K562 (cell line): ENCODE measurements around the gene TENT4A. TPM values are rescaled to one million over a fixed set of nuclear protein-coding genes. Genes with fewer than 3 reads are reported as not detected.
A peak's percentile ranks its signal among the peaks of the same experiment; 100 is the strongest.

Source experiments
- ATAC-seq: fragments of 200-7000 bp; cut with Tn5 transposase; 3 replicates; pipeline ENCODE4 v1.9.1; 2020; ENCODE audit warnings: moderate library complexity
- BruUV-seq: library from RNA; stranded (reverse); fragments of 400-500 nt; replicated peaks from 2 replicates; lab custom pipeline; 2021; lab: Mats Ljungman, UMichigan
- CTCF ChIA-PET: fragments of 300-600 bp; formaldehyde crosslinking; extraction: SDS; loops from one replicate; lab custom pipeline; 2021; ENCODE audit warnings: low intra/inter-chr PET ratio; lab: Yijun Ruan, JAX
- POLR2A ChIA-PET: fragments of 300-600, 350-650 bp; sonication (Branson Sonifier 250); formaldehyde crosslinking; extraction: SDS; loops from one replicate; lab custom pipeline; 2021; ENCODE audit warnings: antibody characterized with exemption, inconsistent platforms; lab: Yijun Ruan, JAX
- DNase-seq, 4 experiments: peaks; one replicate each; pipeline versions ENCODE4 v3.0.0 to v3.0.0-alpha.2; 2011 to 2018; ENCODE audit warnings: low spot score in 3 of 4, mixed read lengths in 3 of 4; ENCODE audit errors: extremely low read depth in 1 of 4
- FAIRE-seq: peaks from 2 replicates; lab custom pipeline; 2011; peaks lifted over from hg19 to GRCh38; lab: Jason Lieb, UNC
- H2AFZ ChIP-seq: 2 replicates; pipeline ENCODE4 v1.6.0; 2011; ENCODE audit warnings: low read depth, low read length, control low read depth, inconsistent platforms
- H3K27ac ChIP-seq: fragments of 200-600 bp; 3 replicates; pipeline ENCODE4 v1.8.0; 2011; ENCODE audit warnings: low read depth, mild to moderate bottlenecking, control low read depth, inconsistent platforms, low read length, moderate library complexity, mixed read lengths; ENCODE audit errors: extremely low read depth
- H3K27me3 ChIP-seq, 2 experiments: fragments of 300-600 bp in 1 of 2; 2 replicates in 1 of 2; 3 replicates in 1 of 2; pipeline versions ENCODE4 v1.6.0 to v1.8.0; 2011; ENCODE audit warnings: inconsistent platforms in 2 of 2, low read length in 2 of 2, mild to moderate bottlenecking in 1 of 2, mixed read lengths in 1 of 2, moderate library complexity in 1 of 2; ENCODE audit not compliant: control insufficient read depth in 2 of 2, insufficient read depth in 2 of 2
- H3K36me3 ChIP-seq: fragments of 300-600 bp; 3 replicates; pipeline ENCODE4 v1.8.0; 2011; ENCODE audit warnings: mild to moderate bottlenecking, low read length, inconsistent platforms; ENCODE audit not compliant: control insufficient read depth, insufficient read depth
- H3K4me1 ChIP-seq, 2 experiments: fragments of 200-600 bp in 1 of 2; replicated peaks in 1 of 2; 2 replicates in 1 of 2; 3 replicates in 1 of 2; pipeline versions ENCODE4 v1.5.1 to v1.8.0; 2011; ENCODE audit warnings: inconsistent platforms in 2 of 2, low read length in 2 of 2, mild to moderate bottlenecking in 1 of 2, mixed read lengths in 1 of 2, moderate library complexity in 1 of 2; ENCODE audit not compliant: control insufficient read depth in 2 of 2, insufficient read depth in 2 of 2
- H3K4me2 ChIP-seq: 2 replicates; pipeline ENCODE4 v1.6.1; 2011; ENCODE audit warnings: low read length, control low read depth, inconsistent platforms, mixed read lengths; ENCODE audit not compliant: insufficient read depth
- H3K4me3 ChIP-seq: fragments of 200-600 bp; sonication (generic), shearing (Covaris generic); 2 replicates; pipeline ENCODE4 v1.5.1; 2016; ENCODE audit warnings: control low read depth, inconsistent platforms
- H3K79me2 ChIP-seq: fragments of 200-600 bp; 3 replicates; pipeline ENCODE4 v1.8.0; 2011; ENCODE audit warnings: low read length, inconsistent platforms; ENCODE audit not compliant: control insufficient read depth, insufficient read depth
- H3K9ac ChIP-seq, 2 experiments: 2 replicates each; pipeline versions ENCODE4 v1.6.0 to v1.6.1; 2011; ENCODE audit warnings: low read depth in 2 of 2, low read length in 2 of 2, control low read depth in 1 of 2, inconsistent platforms in 1 of 2, mild to moderate bottlenecking in 1 of 2, mixed read lengths in 1 of 2; ENCODE audit not compliant: insufficient read depth in 1 of 2
- H3K9me1 ChIP-seq: one replicate; pipeline ENCODE4 v1.6.0; 2011; ENCODE audit warnings: inconsistent platforms, mild to moderate bottlenecking, low read length, moderate library complexity; ENCODE audit not compliant: control insufficient read depth, insufficient read depth
- H3K9me3 ChIP-seq: replicated peaks from 2 replicates; pipeline ENCODE4 v1.5.1; 2011; ENCODE audit warnings: low read depth, low read length, inconsistent platforms; ENCODE audit not compliant: control insufficient read depth, insufficient read depth
- H4K20me1 ChIP-seq: replicated peaks from 2 replicates; pipeline ENCODE4 v1.6.1; 2011; ENCODE audit warnings: low read length, inconsistent platforms, mixed read lengths; ENCODE audit not compliant: control insufficient read depth, insufficient read depth
- ARID3A ChIP-seq: IDR thresholded peaks from 2 replicates; pipeline ENCODE4 v1.6.1; 2012; ENCODE audit warnings: low read depth, low read length, improper control_type of control experiment, borderline replicate concordance
- DDX20 ChIP-seq: fragments of 450-650 bp; IDR thresholded peaks from 2 replicates; pipeline ENCODE4 v1.6.1; 2016; ENCODE audit warnings: missing genetic modification characterization, low read depth, mild to moderate bottlenecking, missing compliant biosample characterization, moderate library complexity
- ELK3 ChIP-seq: fragments of 450-650 bp; formaldehyde crosslinking; IDR thresholded peaks from 2 replicates; pipeline ENCODE4 v1.4.0; 2020; ENCODE audit warnings: mild to moderate bottlenecking
- MCM2 ChIP-seq: fragments of 450-650 bp; IDR thresholded peaks from 2 replicates; pipeline ENCODE4 v1.6.1; 2017; ENCODE audit warnings: low read depth, mild to moderate bottlenecking
- NELFE ChIP-seq: IDR thresholded peaks from 2 replicates; pipeline ENCODE4 v1.6.1; 2011; ENCODE audit warnings: mild to moderate bottlenecking; ENCODE audit not compliant: insufficient read depth, insufficient read length
- OTX1 ChIP-seq: fragments of 450-650 bp; formaldehyde crosslinking; IDR thresholded peaks from 2 replicates; pipeline ENCODE4 v1.4.0; 2022; ENCODE audit warnings: mild to moderate bottlenecking
- POLR2G ChIP-seq: fragments of 200-400 bp; formaldehyde crosslinking; IDR thresholded peaks from 2 replicates; pipeline ENCODE4 v1.6.1; 2017; ENCODE audit warnings: low read depth, mild to moderate bottlenecking, antibody characterized with exemption, low read length, moderate library complexity
- RB1 ChIP-seq: fragments of 450-650 bp; IDR thresholded peaks from 2 replicates; pipeline ENCODE4 v1.6.1; 2017; ENCODE audit warnings: low read depth, mild to moderate bottlenecking
- RBM39 ChIP-seq: fragments of 200-400 bp; formaldehyde crosslinking; optimal IDR thresholded peaks from 2 replicates; pipeline ENCODE3; 2018; ENCODE audit warnings: low read depth, low read length
- SMAD4 ChIP-seq: fragments of 250-450 bp; sonication (Bioruptor Pico); conservative IDR thresholded peaks from 2 replicates; pipeline ENCODE4 v1.8.0; 2021; ENCODE audit warnings: inconsistent platforms, mild to moderate bottlenecking, moderate library complexity
- SMARCA5 ChIP-seq: fragments of 450-650 bp; IDR thresholded peaks from 2 replicates; pipeline ENCODE4 v1.6.1; 2016
- ZBTB7A ChIP-seq: IDR thresholded peaks from 2 replicates; pipeline ENCODE4 v1.6.1; 2011; ENCODE audit warnings: low read depth, mild to moderate bottlenecking, low read length, moderate library complexity, borderline replicate concordance; ENCODE audit not compliant: control insufficient read depth
- ZNF41 ChIP-seq: fragments of 250-450 bp; sonication (Bioruptor Pico); conservative IDR thresholded peaks from 2 replicates; pipeline ENCODE4 v1.4.0; 2020; ENCODE audit warnings: mild to moderate bottlenecking
- WGBS: fragments of 100-300 bp; shearing (Covaris generic); methylation state at CpG from one replicate; pipeline ENCODE4 v1.1.6; 2016; ENCODE audit warnings: low coverage, mixed read lengths; ENCODE audit not compliant: insufficient coverage; ENCODE audit errors: missing lambda C conversion rate; 5-methylcytosine and 5-hydroxymethylcytosine counted together
- in situ Hi-C: fragments of 300-500 bp; cut with MboI; formaldehyde crosslinking; loops from 4 replicates; pipeline ENCODE4 v1.15.0; 2018; ENCODE audit warnings: inconsistent platforms, mixed read lengths
- intact Hi-C: fragments of 100-400 bp; cut with micrococcal nuclease; formaldehyde crosslinking; loops from 2 replicates; pipeline ENCODE4 v1.14.2; 2022
- polyA plus RNA-seq, 8 experiments: library from polyadenylated mRNA; depleted of rRNA in 4 of 8; stranded (reverse) in 5 of 8; unstranded in 3 of 8; fragments of >200 nt; fragmentation: Nextera tagmentation in 2 of 8; fragmentation: Illumina TruSeq in 1 of 8; extraction: Ambion mirVana in 2 of 8; extraction: Trizol in 1 of 8; gene quantifications; 2 replicates each; pipeline versions ENCODE4 v1.2.1 to v1.2.3, GENCODE V29; 2011 to 2014; ENCODE audit warnings: inconsistent platforms in 1 of 8, missing spikeins in 1 of 8
- total RNA-seq, 7 experiments: library from RNA; depleted of rRNA in 6 of 7; stranded (reverse); fragments of >200 nt in 6 of 7; fragmentation: Illumina TruSeq in 2 of 7; extraction: Trizol in 2 of 7; gene quantifications; 2 replicates each; pipeline versions ENCODE4 v1.2.1 to v1.2.3, GENCODE V29; 2011 to 2021; ENCODE audit warnings: low replicate concordance in 1 of 7

TENT4A gene
- total and polyA plus RNA-seq, 9 of the 15 experiments (the other 6 are each of a cell fraction or from before 2014, with no cell fraction given): 1.3 to 27.3 (median 13.0) TPM

GRCh38 chr5:6748142-6748541 lies 34.9 kb downstream of the TENT4A start:
- Histone ChIP-seq H4K20me1 (0 out of 2 replicates have a peak, but pooled peaks cover 7% of the 10 kb centered on the region), H3K27ac (no peak overlapping the region), H2AFZ (no peak overlapping the region), H3K36me3 (peaks cover 96% of the 10 kb centered on the region), H3K4me3 (no peak overlapping the region), H3K4me1 (no peaks in the 10 kb centered on the region), H3K9me1 (no peaks in the 10 kb centered on the region), H3K4me2 (no peak overlapping the region), H3K79me2 (peaks cover 22% of the 10 kb centered on the region; the same call in 2 of the 3 replicates), H3K9me3 (no peaks in the 10 kb centered on the region), H3K9ac (no peak overlapping the region; a peak in 1 of 4 replicates), H3K27me3 (no peaks in the 10 kb centered on the region)
- intact Hi-C loops (loop anchor here (5.0 kb wide), 2 partner anchors 221 to 1256 kb away; no protein-coding TSS in a partner anchor), in situ Hi-C loops (loop anchor here (25.0 kb wide), 1 partner anchor 1261 kb away; no protein-coding TSS in a partner anchor)
- ATAC-seq (no peak), DNase-seq (no peak), FAIRE-seq (no peak)
- ChIA-PET CTCF (no interaction called here), POLR2A (no interaction called here)
- no TSS peak for BruUV-seq
- 91% methylated on average over 11 of the region's 11 CpGs for WGBS
- TF ChIP-seq MCM2 (no peak), POLR2G (0 out of 2 replicates have a peak, but pooled peaks have one; percentile 33)

- FAIRE-seq (no peak), DNase-seq (no peak), ATAC-seq (no peak)
- Histone ChIP-seq H3K4me2 (no peak overlapping the region), H2AFZ (no peak overlapping the region), H3K36me3 (peaks cover 96% of the 10 kb centered on the region), H3K27me3 (no peaks in the 10 kb centered on the region), H3K27ac (no peak overlapping the region), H4K20me1 (0 out of 2 replicates have a peak, but pooled peaks cover 7% of the 10 kb centered on the region), H3K9me3 (no peaks in the 10 kb centered on the region), H3K79me2 (peaks cover 22% of the 10 kb centered on the region; the same call in 2 of the 3 replicates), H3K9ac (no peak overlapping the region), H3K4me1 (no peaks in the 10 kb centered on the region), H3K4me3 (no peak overlapping the region), H3K9me1 (no peaks in the 10 kb centered on the region)
- POLR2A ChIA-PET: interaction anchor here (1.0 kb wide), 1 partner anchor 36 kb away, joined by 4 read pairs; the partner anchor contains the start of gene TENT4A
- BruUV-seq: no TSS peak
- CTCF ChIA-PET: no interaction called here
- intact Hi-C loops (loop anchor here (5.0 kb wide), 2 partner anchors 222 to 1257 kb away; no protein-coding TSS in a partner anchor), in situ Hi-C loops (loop anchor here (25.0 kb wide), 1 partner anchor 1262 kb away; no protein-coding TSS in a partner anchor)
- WGBS: 93% methylated on average over 22 of the region's 22 CpGs
- TF ChIP-seq ELK3 (CRISPR knock-in tag) (no peak), RB1 (no peak), DDX20 (tag) (no peak), RBM39 (no peak), ZNF41 (CRISPR knock-in tag) (no peak), SMAD4 (no peak), SMARCA5 (no peak), OTX1 (no peak), ARID3A (no peak), NELFE (no peak), ZBTB7A (no peak)
Observed at GRCh38 chr5:6749026-6749716, 35.9 kb downstream of the TENT4A start.
